Measurements from ENCODE around the gene HIPK2.
"Not testable (repeated sequence)": the region's sequence is repeated elsewhere in the genome, so short reads cannot be mapped to it uniquely, and the experiment has no call there.

HIPK2 gene

GRCh38 chr7:139692723-139693122 lies 85.1 kb downstream of the HIPK2 start:
- no peak for DNase-seq

- DNase-seq, result no peak
These were observed 86.5 kb downstream of the HIPK2 start for GRCh38 chr7:139691253-139691781.

GRCh38 chr7:139687980-139688632 lies 89.7 kb downstream of the HIPK2 start:
- no peak for DNase-seq

GRCh38 chr7:139687211-139687954 lies 90.4 kb downstream of the HIPK2 start:
- no peak for DNase-seq

- DNase-seq, result no peak
These were observed 94.5 kb downstream of the HIPK2 start for GRCh38 chr7:139683137-139683921.

- DNase-seq, result no peak
These were observed 95.4 kb downstream of the HIPK2 start for GRCh38 chr7:139682136-139683013.

GRCh38 chr7:139681812-139682135 lies 96.0 kb downstream of the HIPK2 start:
- DNase-seq, result no peak

GRCh38 chr7:139681463-139681755 lies 96.4 kb downstream of the HIPK2 start:
- no peak for DNase-seq

GRCh38 chr7:139680676-139681462 lies 96.9 kb downstream of the HIPK2 start:
- no peak for DNase-seq

GRCh38 chr7:139679731-139680594 lies 97.8 kb downstream of the HIPK2 start:
- DNase-seq, result no peak

- no peak for DNase-seq
These were observed 101.4 kb downstream of the HIPK2 start for GRCh38 chr7:139676390-139676789.

- DNase-seq, result no peak
These were observed 102.4 kb downstream of the HIPK2 start for GRCh38 chr7:139675127-139676125.

GRCh38 chr7:139674752-139675126 lies 103.1 kb downstream of the HIPK2 start:
- DNase-seq, result no peak

GRCh38 chr7:139674341-139674740 lies 103.5 kb downstream of the HIPK2 start:
- DNase-seq, result no peak

GRCh38 chr7:139673762-139674161 lies 104.0 kb downstream of the HIPK2 start:
- DNase-seq, result no peak

- DNase-seq, result no peak
These were observed 104.6 kb downstream of the HIPK2 start for GRCh38 chr7:139673230-139673629.

GRCh38 chr7:139671967-139672366 lies 105.8 kb downstream of the HIPK2 start:
- no peak for DNase-seq

- DNase-seq, result not testable (repeated sequence)
These were observed 107.1 kb downstream of the HIPK2 start for GRCh38 chr7:139670662-139671061.

All from stimulated activated naive CD4-positive, alpha-beta T cell (primary cell).